NCI-H2107 treated with DMSO at 0.1 percent for 48 hours (cell line): ENCODE data around the gene TUBGCP3.
"Not testable (repeated sequence)": the region's sequence is repeated elsewhere in the genome, so short reads cannot be mapped to it uniquely, and the experiment has no call there.

Experiments used
- DNase-seq: peaks from one replicate; lab custom pipeline; 2025; ENCODE audit not compliant: unreplicated experiment; lab: John Stamatoyannopoulos, UW

TUBGCP3 gene

GRCh38 chr13:112531263-112531794 lies 56.6 kb downstream of the TUBGCP3 start:
- no peak for DNase-seq

- no peak for DNase-seq
Measured at GRCh38 chr13:112530861-112531260, 57.1 kb downstream of the TUBGCP3 start.

- no peak for DNase-seq
Measured at GRCh38 chr13:112529216-112529615, 58.7 kb downstream of the TUBGCP3 start.

GRCh38 chr13:112526146-112526853 lies 61.7 kb downstream of the TUBGCP3 start:
- no peak for DNase-seq

- no peak for DNase-seq
Measured at GRCh38 chr13:112525356-112525945, 62.5 kb downstream of the TUBGCP3 start.

GRCh38 chr13:112522578-112522977 lies 65.4 kb downstream of the TUBGCP3 start:
- no peak for DNase-seq

GRCh38 chr13:112521073-112521685 lies 66.8 kb downstream of the TUBGCP3 start:
- DNase-seq: no peak

GRCh38 chr13:112519517-112520060 lies 68.4 kb downstream of the TUBGCP3 start:
- DNase-seq: no peak

GRCh38 chr13:112516218-112516617 lies 71.7 kb downstream of the TUBGCP3 start:
- DNase-seq: no peak

- DNase-seq: no peak
Measured at GRCh38 chr13:112513761-112514160, 74.2 kb downstream of the TUBGCP3 start.

GRCh38 chr13:112510987-112511685 lies 76.8 kb downstream of the TUBGCP3 start:
- DNase-seq: no peak

- DNase-seq: peak; percentile 58
Measured at GRCh38 chr13:112510002-112510780, 77.8 kb downstream of the TUBGCP3 start.

GRCh38 chr13:112509190-112509589 lies 78.8 kb downstream of the TUBGCP3 start:
- no peak for DNase-seq

GRCh38 chr13:112506046-112506445 lies 81.9 kb downstream of the TUBGCP3 start:
- no peak for DNase-seq

GRCh38 chr13:112496166-112496565 lies 91.8 kb downstream of the TUBGCP3 start:
- no peak for DNase-seq

GRCh38 chr13:112495465-112495864 lies 92.5 kb downstream of the TUBGCP3 start:
- no peak for DNase-seq

- no peak for DNase-seq
Measured at GRCh38 chr13:112489199-112489598, 98.8 kb downstream of the TUBGCP3 start.

- not testable (repeated sequence) for DNase-seq
Measured at GRCh38 chr13:112488343-112489050, 99.5 kb downstream of the TUBGCP3 start.

- no peak for DNase-seq
Measured at GRCh38 chr13:112487127-112487517, 100.8 kb downstream of the TUBGCP3 start.
